Mucosa of rectum (tissue), 2 donors: ENCODE results near the gene SEMA3D.

ENCODE experiments used
- H3K27ac ChIP-seq, 2 donors: one replicate each; pipeline ENCODE4 v1.7.0; 2013; ENCODE audit warnings: inconsistent platforms in 2 of 2, low read depth in 2 of 2, low read length in 2 of 2
- H3K27me3 ChIP-seq, 2 donors: one replicate each; pipeline ENCODE4 v1.7.0; 2013; ENCODE audit warnings: low read length in 2 of 2; ENCODE audit not compliant: control insufficient read depth in 2 of 2, insufficient read depth in 2 of 2
- H3K36me3 ChIP-seq, 2 donors: one replicate each; pipeline ENCODE4 v1.7.0; 2013; ENCODE audit warnings: low read length in 2 of 2; ENCODE audit not compliant: control insufficient read depth in 2 of 2, insufficient read depth in 2 of 2
- H3K4me1 ChIP-seq, 2 donors: one replicate each; pipeline ENCODE4 v1.7.0; 2013; ENCODE audit warnings: low read length in 2 of 2, mild to moderate bottlenecking in 1 of 2; ENCODE audit not compliant: control insufficient read depth in 2 of 2, insufficient read depth in 2 of 2
- H3K4me3 ChIP-seq, 2 donors: one replicate each; pipeline ENCODE4 v1.7.0; 2013; ENCODE audit warnings: low read length in 2 of 2
- H3K9ac ChIP-seq, 2 donors: one replicate each; pipeline ENCODE4 v1.7.0; 2013; ENCODE audit warnings: low read length in 2 of 2, low read depth in 1 of 2, mild to moderate bottlenecking in 1 of 2
- H3K9me3 ChIP-seq, 2 donors: one replicate each; pipeline ENCODE4 v1.7.0; 2013; ENCODE audit warnings: low read length in 2 of 2; ENCODE audit not compliant: control insufficient read depth in 2 of 2
- donor health status: healthy.
- donor health status: Normal muscosa, but diverticular disease.

Gene SEMA3D

GRCh38 chr7:84985073-84985784 is 201.6 kb downstream of the SEMA3D start:
- H3K9ac ChIP-seq: no peak overlapping the region
- H3K27ac ChIP-seq: no peak overlapping the region
- H3K4me1 ChIP-seq: no peaks in the 10 kb centered on the region
- no peaks in the 10 kb centered on the region for H3K27me3 ChIP-seq
- H3K36me3 ChIP-seq: no peaks in the 10 kb centered on the region
- H3K4me3 ChIP-seq: no peak overlapping the region
- no peaks in the 10 kb centered on the region for H3K9me3 ChIP-seq

GRCh38 chr7:84982199-84982598 is 204.7 kb downstream of the SEMA3D start:
- Histone ChIP-seq H3K9me3 (no peaks in the 10 kb centered on the region), H3K36me3 (no peaks in the 10 kb centered on the region), H3K27me3 (no peaks in the 10 kb centered on the region), H3K4me1 (no peaks in the 10 kb centered on the region), H3K9ac (no peak overlapping the region), H3K4me3 (no peak overlapping the region), H3K27ac (no peak overlapping the region)

- no peaks in the 10 kb centered on the region for H3K27me3 ChIP-seq
- H3K36me3 ChIP-seq: no peaks in the 10 kb centered on the region
- H3K9me3 ChIP-seq: no peaks in the 10 kb centered on the region
- no peaks in the 10 kb centered on the region for H3K4me1 ChIP-seq
- H3K27ac ChIP-seq: no peak overlapping the region
- no peak overlapping the region for H3K9ac ChIP-seq
- H3K4me3 ChIP-seq: no peak overlapping the region
Observed at GRCh38 chr7:84981055-84981976, 205.5 kb downstream of the SEMA3D start.

GRCh38 chr7:84975586-84976185 is 211.2 kb downstream of the SEMA3D start:
- H3K4me3 ChIP-seq: no peak overlapping the region

GRCh38 chr7:84971360-84971759 is 215.5 kb downstream of the SEMA3D start:
- Histone ChIP-seq H3K27ac (no peak overlapping the region), H3K9ac (no peak overlapping the region), H3K9me3 (no peaks in the 10 kb centered on the region), H3K27me3 (no peaks in the 10 kb centered on the region), H3K36me3 (no peaks in the 10 kb centered on the region), H3K4me3 (no peak overlapping the region), H3K4me1 (no peaks in the 10 kb centered on the region)

More at GRCh38 chr7:84975586-84976185, 211.2 kb downstream of the SEMA3D start:
- Histone ChIP-seq H3K4me1 (no peaks in the 10 kb centered on the region), H3K27me3 (no peaks in the 10 kb centered on the region), H3K36me3 (no peaks in the 10 kb centered on the region), H3K9ac (no peak overlapping the region), H3K27ac (no peak overlapping the region), H3K9me3 (no peaks in the 10 kb centered on the region)

GRCh38 chr7:84970670-84971069 is 216.2 kb downstream of the SEMA3D start:
- Histone ChIP-seq H3K9ac (no peak overlapping the region), H3K36me3 (no peaks in the 10 kb centered on the region), H3K27me3 (no peaks in the 10 kb centered on the region), H3K4me1 (no peaks in the 10 kb centered on the region), H3K27ac (no peak overlapping the region), H3K4me3 (no peak overlapping the region), H3K9me3 (no peaks in the 10 kb centered on the region)

- Histone ChIP-seq H3K9ac (no peak overlapping the region), H3K4me1 (no peaks in the 10 kb centered on the region), H3K27me3 (no peaks in the 10 kb centered on the region), H3K27ac (no peak overlapping the region), H3K9me3 (no peaks in the 10 kb centered on the region), H3K4me3 (no peak overlapping the region), H3K36me3 (no peaks in the 10 kb centered on the region)
Observed at GRCh38 chr7:84953234-84953633, 233.6 kb downstream of the SEMA3D start.

- no peak overlapping the region for H3K9ac ChIP-seq
- no peaks in the 10 kb centered on the region for H3K36me3 ChIP-seq
- no peaks in the 10 kb centered on the region for H3K4me1 ChIP-seq
- H3K27ac ChIP-seq: no peak overlapping the region
- no peaks in the 10 kb centered on the region for H3K27me3 ChIP-seq
- H3K4me3 ChIP-seq: no peak overlapping the region
- no peaks in the 10 kb centered on the region for H3K9me3 ChIP-seq
Observed at GRCh38 chr7:84950836-84951235, 236.0 kb downstream of the SEMA3D start.

GRCh38 chr7:84949501-84949900 is 237.4 kb downstream of the SEMA3D start:
- H3K27me3 ChIP-seq: no peaks in the 10 kb centered on the region
- no peak overlapping the region for H3K27ac ChIP-seq
- no peak overlapping the region for H3K9ac ChIP-seq
- no peaks in the 10 kb centered on the region for H3K9me3 ChIP-seq
- H3K4me1 ChIP-seq: no peaks in the 10 kb centered on the region
- H3K4me3 ChIP-seq: no peak overlapping the region
- H3K36me3 ChIP-seq: no peaks in the 10 kb centered on the region

- Histone ChIP-seq H3K4me3 (no peak overlapping the region), H3K4me1 (no peaks in the 10 kb centered on the region), H3K27me3 (no peaks in the 10 kb centered on the region), H3K9ac (no peak overlapping the region), H3K9me3 (no peaks in the 10 kb centered on the region), H3K27ac (no peak overlapping the region), H3K36me3 (no peaks in the 10 kb centered on the region)
Observed at GRCh38 chr7:84949067-84949466, 237.8 kb downstream of the SEMA3D start.
